HG03039 (cell line): ENCODE data around the gene NRP1.

Source experiments
- ATAC-seq: cut with Tn5 transposase; IDR thresholded peaks from one replicate; pipeline ENCODE4 v1.9.1; 2021; ENCODE audit warnings: mild to moderate bottlenecking, moderate library complexity; ENCODE audit not compliant: unreplicated experiment

NRP1 gene

GRCh38 chr10:33350041-33350440 is 15.6 kb upstream of the NRP1 start:
- ATAC-seq, result no peak

- ATAC-seq, result no peak
These were observed 14.8 kb upstream of the NRP1 start for GRCh38 chr10:33349268-33349667.

DNA sequence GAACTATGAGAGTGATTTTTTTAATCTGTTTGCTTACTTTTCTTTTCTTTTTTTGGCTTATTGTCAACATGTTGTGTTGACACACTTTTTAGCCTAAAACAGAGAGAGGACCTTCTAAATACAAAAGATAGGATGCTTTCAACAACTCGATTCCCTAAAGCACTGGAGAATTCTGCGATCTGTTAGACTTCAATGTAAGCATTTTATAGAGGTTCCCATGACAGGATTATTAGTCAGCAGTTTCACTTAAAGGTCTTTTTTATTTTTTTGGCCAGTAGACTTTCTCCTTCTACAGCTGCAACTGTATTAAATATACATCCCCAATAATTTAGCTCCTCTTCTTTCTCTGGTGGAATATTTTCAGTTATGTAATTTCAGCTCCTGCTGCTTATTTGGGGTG is 12.7 kb upstream of the NRP1 start:
- no peak for ATAC-seq

DNA sequence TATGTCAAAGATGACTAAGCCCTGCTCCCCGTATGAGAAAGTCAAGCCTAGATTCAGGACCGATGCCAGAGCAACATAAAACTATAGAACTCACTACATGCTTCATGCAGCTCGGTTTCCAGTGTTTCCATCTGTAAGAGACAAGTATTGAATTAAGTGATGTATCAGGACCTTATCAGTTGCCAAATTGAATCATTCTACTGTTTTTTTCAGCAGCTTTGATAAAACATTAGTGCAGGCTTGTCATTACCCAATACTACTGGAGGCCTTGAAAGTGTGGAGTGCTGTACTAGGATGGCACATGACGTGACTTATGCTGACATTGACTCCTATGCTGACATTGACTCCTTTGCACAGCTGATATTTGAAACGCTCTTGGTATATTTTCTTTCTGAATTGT is 10.8 kb upstream of the NRP1 start:
- ATAC-seq, result no peak

DNA sequence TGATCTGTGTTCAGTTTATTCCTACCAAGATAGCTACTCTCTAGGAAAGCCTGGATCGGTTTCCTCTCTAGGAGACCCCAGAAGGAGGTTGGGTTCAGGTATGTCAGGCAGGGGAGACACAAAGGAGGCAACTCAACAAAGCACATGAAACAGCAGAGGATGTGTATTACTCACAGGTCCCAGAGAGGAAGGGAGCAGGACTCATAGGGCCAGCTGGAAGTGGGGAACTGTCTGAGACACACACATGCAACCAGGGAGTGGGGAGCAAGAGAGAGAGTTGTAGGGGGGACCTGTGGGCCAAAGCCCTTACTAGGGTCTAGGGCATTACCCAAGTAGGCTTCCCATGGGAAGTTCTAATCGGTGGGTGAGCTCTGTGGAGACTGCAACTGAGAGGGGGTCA is 10.2 kb upstream of the NRP1 start:
- no peak for ATAC-seq

- no peak for ATAC-seq
These were observed 7.2 kb upstream of the NRP1 start for GRCh38 chr10:33341637-33342036.

DNA sequence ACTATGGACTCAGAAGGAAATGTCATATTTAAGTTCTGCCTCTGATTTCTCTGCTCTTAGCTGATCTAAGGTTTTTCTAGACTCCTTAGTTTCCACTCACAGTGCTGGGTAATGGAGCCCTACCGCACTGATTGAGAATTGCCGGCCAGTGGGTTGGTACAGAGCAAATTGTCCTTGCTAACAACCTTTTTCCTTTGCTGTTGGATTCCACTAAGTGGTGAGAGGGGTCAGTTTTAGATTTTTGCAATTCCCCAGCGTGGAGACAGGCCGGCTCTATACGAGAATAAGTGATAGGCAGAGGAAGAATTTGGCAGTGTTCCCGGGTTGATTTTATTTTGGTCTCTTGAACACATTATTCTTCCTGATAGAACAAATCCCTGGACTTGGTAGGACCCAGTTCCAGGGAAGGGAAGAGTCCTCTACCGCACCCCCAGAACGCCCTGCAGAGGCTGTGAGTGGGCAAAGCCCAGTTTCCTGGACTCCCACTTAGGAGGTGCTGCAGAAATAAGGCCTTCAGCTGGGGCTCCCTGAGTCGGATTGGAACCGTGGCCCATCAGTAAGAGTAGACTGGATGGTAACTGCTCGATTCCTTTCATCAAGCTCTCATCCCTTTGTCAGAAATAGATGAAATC is 3.0 kb upstream of the NRP1 start:
- no peak for ATAC-seq

GRCh38 chr10:33336582-33337325 is 2.3 kb upstream of the NRP1 start:
- ATAC-seq, result no peak

GRCh38 chr10:33335801-33336581 is 1.5 kb upstream of the NRP1 start:
- ATAC-seq, result no peak

DNA sequence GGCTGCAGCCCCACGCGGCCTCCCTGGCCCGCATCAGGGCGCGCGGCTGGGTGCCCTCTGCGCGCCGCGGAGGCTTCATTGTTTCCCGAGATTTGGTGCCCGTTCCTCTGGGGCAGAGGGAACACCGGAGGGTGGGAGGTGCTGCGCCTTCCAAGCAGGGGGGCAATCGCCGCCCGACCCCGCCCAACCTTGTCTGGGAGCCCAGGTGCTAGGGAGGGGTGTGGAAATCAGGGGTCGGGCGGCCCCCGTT is 1.0 kb upstream of the NRP1 start:
- no peak for ATAC-seq

DNA sequence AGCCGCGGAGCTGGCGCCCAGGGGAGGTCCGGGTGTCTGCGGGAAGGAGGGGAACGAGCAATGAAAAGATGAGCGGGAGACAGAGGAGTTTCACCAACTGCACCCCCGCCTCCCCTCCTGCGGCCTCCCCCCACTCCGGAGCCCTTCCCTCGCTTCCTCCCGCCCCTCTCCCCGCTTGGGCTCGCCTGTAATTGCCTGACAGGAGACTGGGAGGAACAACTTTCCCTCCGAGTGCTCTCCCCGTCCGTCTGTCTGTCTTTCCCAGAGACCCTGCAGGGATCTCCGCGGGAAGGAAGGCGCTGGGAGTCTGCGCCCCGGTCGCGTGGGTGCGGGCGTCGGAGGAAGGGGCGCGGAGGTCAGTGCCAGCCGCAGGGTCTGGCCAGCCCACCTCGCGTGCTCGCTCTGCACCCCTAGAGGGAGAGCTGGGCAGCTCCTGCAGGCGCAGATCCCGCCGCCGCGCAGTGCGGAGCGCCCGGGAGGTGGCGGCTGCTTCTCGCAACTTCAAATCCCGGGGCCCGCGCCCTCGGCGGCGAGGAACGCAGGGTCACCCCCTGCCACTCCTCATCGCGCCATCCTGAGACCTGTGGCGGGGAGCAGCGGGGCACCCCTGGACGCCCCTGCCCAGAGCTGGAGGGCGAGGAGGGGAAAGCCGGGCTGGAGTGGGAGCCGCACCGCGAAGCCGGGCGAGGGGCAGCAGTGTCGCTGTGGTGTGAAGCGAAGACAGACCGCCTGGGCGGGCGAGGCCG is 511 bp upstream of the NRP1 start:
- no peak for ATAC-seq

DNA sequence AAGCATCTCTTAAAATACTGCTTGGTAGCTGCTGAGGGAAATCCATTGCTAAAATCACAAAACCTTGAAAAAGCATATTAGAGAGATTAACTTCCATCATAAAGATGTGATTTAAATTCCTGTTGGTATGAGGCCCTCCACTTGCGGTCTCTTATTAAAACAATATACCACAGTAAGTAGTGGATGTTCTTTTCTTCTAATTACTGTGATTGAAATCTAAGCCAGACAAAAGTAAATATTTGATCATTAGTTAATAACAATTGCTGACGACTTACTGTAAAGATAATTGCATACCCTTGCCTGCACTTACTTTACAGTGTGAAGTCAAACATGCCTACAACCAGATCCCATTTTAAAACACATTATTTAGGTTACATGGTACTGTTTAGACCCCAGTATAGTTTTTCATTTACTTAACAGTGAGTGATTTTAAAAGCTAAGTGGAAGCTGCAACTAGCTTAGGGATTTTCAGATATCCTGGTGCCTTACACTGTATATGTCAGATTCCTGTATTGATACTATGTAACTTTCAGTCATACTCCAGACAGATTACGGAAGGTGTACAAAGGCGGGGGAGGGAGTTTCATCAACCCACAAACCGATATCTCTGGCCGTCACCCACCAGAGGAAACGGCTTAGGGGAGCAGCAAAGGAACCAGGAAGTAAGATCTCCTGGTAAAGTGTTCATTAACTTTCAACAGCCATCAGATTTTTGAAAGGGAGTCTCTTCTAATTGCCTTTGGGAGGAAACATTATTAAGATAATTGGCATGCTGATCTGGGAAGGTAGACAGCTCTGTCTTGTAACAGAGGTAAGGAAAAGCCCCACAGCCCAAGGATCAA is 986 bp downstream of the NRP1 start:
- ATAC-seq, result no peak

GRCh38 chr10:33332183-33333065 is 2.0 kb downstream of the NRP1 start:
- no peak for ATAC-seq

DNA sequence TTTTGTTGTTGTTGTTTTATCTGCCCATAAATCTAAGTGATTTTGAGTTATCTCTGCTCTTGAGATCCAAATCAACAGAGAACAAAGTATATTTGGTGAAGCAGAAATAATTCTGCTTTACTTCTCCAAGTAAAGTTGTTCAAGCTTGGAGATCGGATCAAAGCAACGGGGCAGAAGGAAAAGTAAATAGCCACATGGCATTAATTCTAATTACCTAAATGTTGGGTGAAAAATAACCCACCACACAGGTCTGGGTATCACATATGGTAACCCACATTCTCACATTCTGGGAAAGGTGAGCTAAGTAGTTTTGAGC is 3.1 kb downstream of the NRP1 start:
- no peak for ATAC-seq

DNA sequence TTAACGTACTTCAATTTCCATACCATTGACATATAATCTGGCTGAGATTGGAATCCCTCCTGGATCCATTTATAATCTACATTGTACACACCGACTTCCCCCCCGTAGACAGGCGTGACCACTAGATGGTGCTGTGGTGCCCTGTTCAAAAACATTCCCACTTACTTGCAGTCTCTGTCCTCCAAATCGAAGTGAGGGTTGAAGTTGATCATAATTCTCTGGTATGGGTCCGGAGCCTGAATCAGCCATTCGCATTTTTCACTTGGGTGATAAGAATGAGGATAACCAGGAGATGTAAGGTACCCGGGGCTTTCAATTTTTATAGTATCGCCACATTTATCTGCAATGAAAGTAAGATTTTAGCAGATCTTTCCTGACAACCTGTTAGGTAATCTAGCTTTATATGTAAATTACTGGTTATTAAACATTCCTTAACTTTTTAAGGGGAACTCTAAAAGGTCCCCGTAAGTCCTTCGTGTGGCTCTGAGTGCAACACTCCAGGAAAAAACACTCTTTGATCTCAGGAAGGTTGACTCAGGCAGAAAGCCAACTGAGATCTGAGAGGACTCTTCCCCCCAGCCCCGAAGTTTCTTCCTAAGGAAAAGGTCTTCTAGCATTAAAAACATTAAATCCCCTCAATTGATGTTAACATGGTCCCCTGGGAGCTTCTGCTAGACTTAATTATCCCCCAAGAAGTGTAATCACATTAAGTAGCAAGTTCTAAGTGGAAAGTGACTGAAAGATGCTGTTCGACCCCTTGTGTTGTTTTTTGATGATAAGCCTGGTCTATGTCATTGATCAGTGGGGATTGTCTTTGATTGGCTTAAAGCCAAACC is 3.7 kb downstream of the NRP1 start:
- ATAC-seq, result peak; percentile 67

DNA sequence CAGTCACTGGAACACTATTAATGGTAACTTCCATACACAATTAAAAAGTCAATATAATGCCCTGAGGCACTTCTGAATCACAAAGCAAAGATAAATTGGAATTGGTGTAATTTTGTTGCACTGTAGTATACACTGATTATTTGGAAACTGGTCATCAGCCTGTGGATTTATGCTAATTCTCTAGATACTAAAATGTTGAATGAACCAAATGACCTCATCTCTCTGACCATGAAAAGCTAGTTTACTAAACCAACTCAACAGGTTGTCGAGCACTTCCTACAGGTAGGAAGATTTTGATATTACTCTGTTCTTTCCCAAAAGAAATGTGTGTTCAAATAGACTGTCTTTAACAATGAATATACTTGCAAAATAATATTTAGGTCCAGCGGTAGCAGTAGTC is 5.3 kb downstream of the NRP1 start:
- no peak for ATAC-seq

GRCh38 chr10:33328253-33328652 is 6.2 kb downstream of the NRP1 start:
- ATAC-seq, result no peak

- ATAC-seq, result no peak
These were observed 6.7 kb downstream of the NRP1 start for GRCh38 chr10:33327751-33328150.

GRCh38 chr10:33326933-33327332 is 7.5 kb downstream of the NRP1 start:
- ATAC-seq, result no peak
